ENCODE results near the gene POLR2A. TPM values are rescaled to one million over a fixed set of nuclear protein-coding genes. Genes with fewer than 3 reads are reported as not detected.
"Not testable (repeated sequence)": the region's sequence is repeated elsewhere in the genome, so short reads cannot be mapped to it uniquely, and the experiment has no call there.

POLR2A gene
- total RNA-seq, 2 experiments from 2014 or later: 219 to 223 TPM

- Mint-ChIP-seq H3K27me3 (no peaks in the 10 kb centered on the region), H3K36me3 (ENCODE audit: low read depth) (peaks cover 20% of the 10 kb centered on the region), H3K27ac (peak overlapping the region; percentile 93), H3K9me3 (no peaks in the 10 kb centered on the region), H3K4me3 (peak overlapping the region; percentile 96), H3K4me1 (ENCODE audit: low read depth) (peaks cover 62% of the 10 kb centered on the region)
- no peak for TF ChIP-seq CTCF (IDR thresholded peaks at IDR 0.05)
- ChIA-PET POLR2A (interaction anchor here (0.7 to 8.1 kb wide), 14 partner anchors 7 to 149 kb away, joined by 3 to 122 read pairs (median 6); partner anchors contain the start of genes FGF11, NEURL4 and TMEM102), CTCF (interaction anchor here (1.2 to 6.6 kb wide), 4 partner anchors 36 to 82 kb away, joined by 3 to 49 read pairs (median 6); partner anchors contain the start of gene TMEM102)
- DNase-seq: peak; percentile 79
- intact Hi-C loops (cut with micrococcal nuclease): no loop called here
- peak; percentile 35 for ATAC-seq
Observed at GRCh38 chr17:7478276-7479212, 5.6 kb upstream of the POLR2A start.

- ChIA-PET CTCF (interaction anchor here (1.0 to 6.6 kb wide), 4 partner anchors 35 to 124 kb away, joined by 3 to 49 read pairs (median 3); partner anchors contain the start of gene TMEM102), POLR2A (interaction anchor here (0.7 to 8.1 kb wide), 11 partner anchors 8 to 150 kb away, joined by 3 to 122 read pairs (median 6); partner anchors contain the start of genes NEURL4 and TMEM102)
- TF ChIP-seq CTCF (IDR thresholded peaks at IDR 0.05): no peak
- H3K36me3 Mint-ChIP-seq (ENCODE audit: low read depth): peaks cover 20% of the 10 kb centered on the region
- intact Hi-C loops (cut with micrococcal nuclease): loop anchor here (5.0 to 10.0 kb wide), 2 partner anchors 42 to 125 kb away; partner anchors contain the start of genes FGF11, KCTD11, TMEM102 and TMEM95
- no peaks in the 10 kb centered on the region for H3K27me3 Mint-ChIP-seq
- no peaks in the 10 kb centered on the region for H3K9me3 Mint-ChIP-seq
- H3K4me1 Mint-ChIP-seq (ENCODE audit: low read depth): peaks cover 60% of the 10 kb centered on the region
- DNase-seq (peak; percentile 63), ATAC-seq (peak; percentile 5)
- H3K27ac Mint-ChIP-seq: peak within 1 kb of the TSS; percentile 95
- H3K4me3 Mint-ChIP-seq: peak within 1 kb of the TSS; percentile 96
Observed at GRCh38 chr17:7479213-7480088, 4.7 kb upstream of the POLR2A start, which contains the start of gene ZBTB4. ZBTB4 (minus strand) TSS chr17:7479631; CDS start chr17:7466801, 12,830 bp downstream.

- ChIA-PET CTCF (interaction anchor here (1.0 to 6.6 kb wide), 4 partner anchors 34 to 124 kb away, joined by 3 to 49 read pairs (median 3); partner anchors contain the start of gene TMEM102), POLR2A (interaction anchor here (0.7 to 8.1 kb wide), 7 partner anchors 9 to 95 kb away, joined by 4 to 122 read pairs (median 10); partner anchors contain the start of gene TMEM102)
- peak overlapping the region; percentile 95 for H3K27ac Mint-ChIP-seq
- H3K4me1 Mint-ChIP-seq (ENCODE audit: low read depth): peaks cover 62% of the 10 kb centered on the region
- ATAC-seq: no peak
- H3K4me3 Mint-ChIP-seq: peak overlapping the region; percentile 90
- H3K9me3 Mint-ChIP-seq: no peaks in the 10 kb centered on the region
- H3K27me3 Mint-ChIP-seq: no peaks in the 10 kb centered on the region
- no peak for DNase-seq
- H3K36me3 Mint-ChIP-seq (ENCODE audit: low read depth): peaks cover 26% of the 10 kb centered on the region
- intact Hi-C loops (cut with micrococcal nuclease): loop anchor here (5.0 to 10.0 kb wide), 2 partner anchors 43 to 125 kb away; partner anchors contain the start of genes FGF11, KCTD11, TMEM102 and TMEM95
- TF ChIP-seq CTCF (IDR thresholded peaks at IDR 0.05): no peak
Observed at GRCh38 chr17:7480089-7480384, 4.1 kb upstream of the POLR2A start.

- not testable (repeated sequence) for ATAC-seq, DNase-seq, H3K9me3 Mint-ChIP-seq, H3K27me3 Mint-ChIP-seq
- peaks cover 61% of the 10 kb centered on the region for H3K4me1 Mint-ChIP-seq (ENCODE audit: low read depth)
- CTCF ChIA-PET: interaction anchor here (1.0 to 6.6 kb wide), 2 partner anchors 33 to 44 kb away, joined by 4 to 49 read pairs; partner anchors contain the start of gene TMEM102
- H3K36me3 Mint-ChIP-seq (ENCODE audit: low read depth): peaks cover 29% of the 10 kb centered on the region
- peak within 1 kb of the TSS; percentile 99 for H3K27ac Mint-ChIP-seq
- intact Hi-C loops (cut with micrococcal nuclease): loop anchor here (5.0 to 10.0 kb wide), 2 partner anchors 44 to 126 kb away; partner anchors contain the start of genes FGF11, KCTD11, TMEM102 and TMEM95
- peak within 1 kb of the TSS; percentile 96 for H3K4me3 Mint-ChIP-seq
- POLR2A ChIA-PET: interaction anchor here (0.6 to 8.1 kb wide), 5 partner anchors 21 to 205 kb away, joined by 4 to 122 read pairs (median 10); partner anchors contain the start of gene TMEM102
Observed at GRCh38 chr17:7481275-7481674, 2.9 kb upstream of the POLR2A start, which contains the start of gene SLC35G6. SLC35G6 (plus strand) TSS chr17:7481446; CDS start chr17:7481517, 71 bp downstream.

GRCh38 chr17:7481842-7482741, 2.1 kb upstream of the POLR2A start:
- Mint-ChIP-seq H3K36me3 (ENCODE audit: low read depth) (peaks cover 30% of the 10 kb centered on the region), H3K27ac (peak overlapping the region; percentile 99), H3K4me1 (ENCODE audit: low read depth) (peaks cover 60% of the 10 kb centered on the region), H3K4me3 (peak overlapping the region; percentile 96)
- DNase-seq, H3K9me3 Mint-ChIP-seq, ATAC-seq, H3K27me3 Mint-ChIP-seq: not testable (repeated sequence)
- intact Hi-C loops (cut with micrococcal nuclease): loop anchor here (5.0 to 10.0 kb wide), 2 partner anchors 45 to 127 kb away; partner anchors contain the start of genes FGF11, KCTD11, TMEM102 and TMEM95
- POLR2A ChIA-PET: interaction anchor here (0.6 to 7.2 kb wide), 3 partner anchors 45 to 205 kb away, joined by 4 to 67 read pairs (median 4); partner anchors contain the start of gene TMEM102
- CTCF ChIA-PET: interaction anchor here (1.0 to 6.6 kb wide), 2 partner anchors 32 to 45 kb away, joined by 4 to 49 read pairs; partner anchors contain the start of gene TMEM102

GRCh38 chr17:7482742-7483088, 1.5 kb upstream of the POLR2A start:
- CTCF ChIA-PET, ATAC-seq, H3K9me3 Mint-ChIP-seq, H3K27me3 Mint-ChIP-seq, DNase-seq: not testable (repeated sequence)
- Mint-ChIP-seq H3K4me3 (peak overlapping the region; percentile 96), H3K4me1 (ENCODE audit: low read depth) (peaks cover 60% of the 10 kb centered on the region), H3K27ac (peak overlapping the region; percentile 99), H3K36me3 (ENCODE audit: low read depth) (peaks cover 34% of the 10 kb centered on the region)
- POLR2A ChIA-PET: interaction anchor here (4.2 kb wide), 1 partner anchor 47 kb away, joined by 55 read pairs; the partner anchor contains the start of gene TMEM102
- intact Hi-C loops (cut with micrococcal nuclease): loop anchor here (5.0 to 10.0 kb wide), 2 partner anchors 45 to 128 kb away; partner anchors contain the start of genes FGF11, KCTD11, TMEM102 and TMEM95
